Measurements from ENCODE around the gene IGLL5. TPM values are rescaled to one million over a fixed set of nuclear protein-coding genes. Genes with fewer than 3 reads are reported as not detected.

Gene IGLL5
- total and polyA plus RNA-seq, 2 donors (not counting 3 experiments of a cell fraction or from before 2014, with no cell fraction given) = not detected

- no peaks in the 10 kb centered on the region for H3K36me3 ChIP-seq (ENCODE audit: control insufficient read depth in 2 of 2, extremely low read depth in 1 of 2, insufficient read depth in 2 of 2, low read length in 2 of 2)
- FAIRE-seq (no peak), DNase-seq (ENCODE audit: low read depth, low spot score) (no peak)
- ChIA-PET POLR2A (no interaction called here), CTCF (no interaction called here)
- no peaks in the 10 kb centered on the region for H3K27me3 ChIP-seq (ENCODE audit: control insufficient read depth in 2 of 2, insufficient read depth in 2 of 2, low read length in 2 of 2)
- no TSS peak for BruUV-seq (replicated peaks)
- no peaks in the 10 kb centered on the region for H3K79me2 ChIP-seq (ENCODE audit: control insufficient read depth, insufficient read depth, low read length)
- TF ChIP-seq MAX (IDR thresholded peaks at IDR 0.05; ENCODE audit: insufficient read depth, insufficient read length) = no peak
- TF ChIP-seq POLR2A (IDR thresholded peaks at IDR 0.05; ENCODE audit: low read depth, low read length) = no peak
- no peak for TF ChIP-seq MYC (IDR thresholded peaks at IDR 0.05; ENCODE audit: low read depth, low read length)
- no peak for TF ChIP-seq JUN (IDR thresholded peaks at IDR 0.05; ENCODE audit: borderline replicate concordance, insufficient read depth, insufficient read length, low read depth)
- no peak for TF ChIP-seq EZH2 (IDR thresholded peaks at IDR 0.05; ENCODE audit: borderline replicate concordance, low read depth, low read length, severe bottlenecking)
- TF ChIP-seq GATA2 (IDR thresholded peaks at IDR 0.05; ENCODE audit: insufficient read depth, insufficient read length, low read depth, low read length) = no peak
- no peak for TF ChIP-seq POLR2AphosphoS5 (IDR thresholded peaks at IDR 0.05; ENCODE audit: insufficient read depth, low read depth, low read length)
- TF ChIP-seq CTCF (IDR thresholded peaks at IDR 0.05; ENCODE audit: extremely low read depth in 1 of 2, insufficient read depth in 1 of 2, low read depth in 1 of 2, low read length in 2 of 2) = no peak
- TF ChIP-seq FOS (IDR thresholded peaks at IDR 0.05; ENCODE audit: borderline replicate concordance, insufficient read depth, low read length) = no peak
- no peaks in the 10 kb centered on the region for H4K20me1 ChIP-seq (replicated peaks; ENCODE audit: control insufficient read depth, extremely low read depth, insufficient read depth, low read length)
- intact Hi-C loops (cut with micrococcal nuclease) = no loop called here
- no peak overlapping the region for H3K27ac ChIP-seq (ENCODE audit: insufficient read depth, low read depth, low read length)
- no peak overlapping the region for H3K9ac ChIP-seq (replicated peaks; ENCODE audit: extremely low read depth, insufficient read depth, low read length)
- dilution Hi-C loops (cut with MboI; ENCODE audit: extremely low pct_ligation_motif_present, low sequenced_read_pairs) = no loop called here
- no peaks in the 10 kb centered on the region for H3K4me1 ChIP-seq (ENCODE audit: control insufficient read depth, extremely low read depth, insufficient read depth, low read length)
- no peaks in the 10 kb centered on the region for H3K9me1 ChIP-seq (replicated peaks; ENCODE audit: control insufficient read depth, extremely low read depth, insufficient read depth, low read length)
- H3K9me3 ChIP-seq (replicated peaks; ENCODE audit: control insufficient read depth, insufficient read depth, low read length) = no peaks in the 10 kb centered on the region
- no peak overlapping the region for H3K4me2 ChIP-seq (ENCODE audit: insufficient read depth, low read length)
- no peak overlapping the region for H2AFZ ChIP-seq (ENCODE audit: low read depth, low read length)
- H3K4me3 ChIP-seq (replicated peaks in 1 of 3; ENCODE audit: insufficient read depth in 1 of 3, low read depth in 1 of 3, low read length in 3 of 3) = no peak overlapping the region
These were observed 28.8 kb downstream of the IGLL5 start for GRCh38 chr22:22916215-22916951.

Measured in endothelial cell of umbilical vein (primary cell).